Left ventricle myocardium inferior (tissue), 1 donor: ENCODE data around the gene LY6G5B. TPM values are rescaled to one million over a fixed set of nuclear protein-coding genes. Genes with fewer than 3 reads are reported as not detected.

ENCODE experiments used
- DNase-seq: peaks from one replicate; pipeline ENCODE4 v3.0.0-alpha.2; 2020
- H3K27ac ChIP-seq: fragments of 200-600 bp; replicated peaks from 2 replicates; pipeline ENCODE4 v1.8.0; 2021
- H3K27me3 ChIP-seq: fragments of 200-600 bp; 2 replicates; pipeline ENCODE4 v1.8.0; 2021; ENCODE audit warnings: low read depth
- H3K36me3 ChIP-seq: fragments of 200-600 bp; 2 replicates; pipeline ENCODE4 v1.8.0; 2021
- H3K4me1 ChIP-seq: fragments of 200-600 bp; 2 replicates; pipeline ENCODE4 v1.8.0; 2021
- H3K4me3 ChIP-seq: fragments of 200-600 bp; 2 replicates; pipeline ENCODE4 v1.8.0; 2021; ENCODE audit warnings: mild to moderate bottlenecking, moderate library complexity
- H3K9me3 ChIP-seq: fragments of 200-600 bp; replicated peaks from 2 replicates; pipeline ENCODE4 v1.8.0; 2021
- intact Hi-C: fragments of 100-400 bp; cut with micrococcal nuclease; formaldehyde crosslinking; loops from one replicate; pipeline ENCODE4 v1.11.0; 2022
- total RNA-seq: library from RNA; stranded (reverse); fragmentation: NEBNext Ultra II Directional; extraction: Animal tissue kit (Norgen Biotek cat#: 25700); gene quantifications from one replicate; pipeline ENCODE4 v1.2.1, GENCODE V29; 2021
- TF ChIP-seq, protein P1 (sequence below): fragments of 200-600 bp; IDR thresholded peaks from 2 replicates; pipeline ENCODE4 v1.8.0; 2021; ENCODE audit warnings: antibody characterized with exemption, mild to moderate bottlenecking, borderline replicate concordance
- donor health status: DM: no; HTN: yes; CAD: no; lungs with severe emphysema.

Gene LY6G5B
- total RNA-seq, 1 donor from 2014 or later, result 4.4 TPM

DNA sequence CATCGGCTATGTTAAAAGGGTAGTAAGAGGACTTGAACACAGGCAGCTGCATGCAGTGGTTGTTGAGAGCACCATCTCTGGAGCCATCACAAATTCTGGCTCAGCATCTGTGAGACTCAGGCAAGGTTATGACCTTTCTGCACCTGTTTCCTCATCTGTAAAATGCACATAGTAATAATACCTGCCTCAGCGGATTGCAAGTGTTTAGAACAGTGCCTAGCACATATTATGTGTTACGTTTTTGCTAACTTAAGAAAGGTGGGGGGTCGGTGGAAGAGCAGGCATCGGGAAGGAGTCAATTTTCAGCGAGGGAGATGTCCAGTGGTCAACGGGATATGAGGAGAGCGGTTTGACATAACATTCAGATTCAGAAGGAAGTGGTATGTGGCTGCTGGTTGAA lies 8.2 kb downstream of the LY6G5B start:
- Histone ChIP-seq H3K27me3 (no peaks in the 10 kb centered on the region), H3K9me3 (no peaks in the 10 kb centered on the region), H3K27ac (no peak overlapping the region), H3K4me1 (peaks cover 23% of the 10 kb centered on the region), H3K36me3 (peaks cover 10% of the 10 kb centered on the region), H3K4me3 (no peak overlapping the region)
- no peak for DNase-seq
- intact Hi-C loops, result no loop called here
- TF ChIP-seq, protein P1, sequence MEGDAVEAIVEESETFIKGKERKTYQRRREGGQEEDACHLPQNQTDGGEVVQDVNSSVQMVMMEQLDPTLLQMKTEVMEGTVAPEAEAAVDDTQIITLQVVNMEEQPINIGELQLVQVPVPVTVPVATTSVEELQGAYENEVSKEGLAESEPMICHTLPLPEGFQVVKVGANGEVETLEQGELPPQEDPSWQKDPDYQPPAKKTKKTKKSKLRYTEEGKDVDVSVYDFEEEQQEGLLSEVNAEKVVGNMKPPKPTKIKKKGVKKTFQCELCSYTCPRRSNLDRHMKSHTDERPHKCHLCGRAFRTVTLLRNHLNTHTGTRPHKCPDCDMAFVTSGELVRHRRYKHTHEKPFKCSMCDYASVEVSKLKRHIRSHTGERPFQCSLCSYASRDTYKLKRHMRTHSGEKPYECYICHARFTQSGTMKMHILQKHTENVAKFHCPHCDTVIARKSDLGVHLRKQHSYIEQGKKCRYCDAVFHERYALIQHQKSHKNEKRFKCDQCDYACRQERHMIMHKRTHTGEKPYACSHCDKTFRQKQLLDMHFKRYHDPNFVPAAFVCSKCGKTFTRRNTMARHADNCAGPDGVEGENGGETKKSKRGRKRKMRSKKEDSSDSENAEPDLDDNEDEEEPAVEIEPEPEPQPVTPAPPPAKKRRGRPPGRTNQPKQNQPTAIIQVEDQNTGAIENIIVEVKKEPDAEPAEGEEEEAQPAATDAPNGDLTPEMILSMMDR, result no peak

DNA sequence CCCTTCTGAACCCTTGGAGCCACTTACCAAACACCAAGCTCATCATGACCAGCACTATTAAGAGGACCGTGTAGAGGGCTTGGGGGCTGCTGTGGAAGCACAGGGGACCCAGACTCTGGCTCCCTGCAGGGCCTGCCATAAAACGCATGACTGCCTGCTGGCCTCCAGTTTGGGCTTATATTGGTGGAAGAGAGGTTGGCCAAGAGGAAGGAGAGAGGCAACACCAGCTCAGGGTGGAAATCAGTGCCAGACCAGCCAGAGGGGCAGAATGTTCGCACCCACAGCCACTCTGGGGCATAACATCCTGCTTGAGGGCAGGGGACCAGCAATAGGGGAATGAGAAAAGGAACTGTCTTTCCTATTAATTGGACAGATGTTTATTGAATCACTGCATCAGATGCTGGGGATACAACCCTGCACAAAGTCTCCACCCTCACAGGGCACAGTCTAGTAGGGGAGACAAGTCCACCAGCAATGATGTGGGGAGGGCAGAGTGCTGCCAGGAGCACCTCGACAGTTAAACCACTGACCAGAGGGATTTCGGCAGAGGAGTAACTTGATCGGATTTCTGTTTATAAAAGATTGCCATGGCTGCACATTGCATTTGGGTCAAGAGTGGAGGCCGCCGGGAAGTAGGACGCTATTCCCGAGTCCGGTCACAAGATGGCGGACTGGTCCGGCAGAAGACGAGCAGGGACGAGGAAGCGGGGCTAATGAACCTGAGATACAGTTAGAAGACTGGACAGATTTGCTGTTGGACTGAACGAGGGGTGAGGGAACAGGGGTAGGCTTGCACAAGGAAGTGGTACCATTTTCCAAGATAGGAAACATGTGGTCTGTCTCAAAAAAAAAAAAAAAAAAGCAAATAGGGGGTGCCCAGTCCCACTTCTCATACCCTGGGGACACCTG lies 10.7 kb downstream of the LY6G5B start, which contains the start of gene LY6G5C:
LY6G5C (minus strand) TSS at position 842 of the 909 bp plus-strand sequence; CDS start at position 148, 694 bp downstream.
- peak; percentile 77 for DNase-seq
- intact Hi-C loops, result no loop called here

DNA sequence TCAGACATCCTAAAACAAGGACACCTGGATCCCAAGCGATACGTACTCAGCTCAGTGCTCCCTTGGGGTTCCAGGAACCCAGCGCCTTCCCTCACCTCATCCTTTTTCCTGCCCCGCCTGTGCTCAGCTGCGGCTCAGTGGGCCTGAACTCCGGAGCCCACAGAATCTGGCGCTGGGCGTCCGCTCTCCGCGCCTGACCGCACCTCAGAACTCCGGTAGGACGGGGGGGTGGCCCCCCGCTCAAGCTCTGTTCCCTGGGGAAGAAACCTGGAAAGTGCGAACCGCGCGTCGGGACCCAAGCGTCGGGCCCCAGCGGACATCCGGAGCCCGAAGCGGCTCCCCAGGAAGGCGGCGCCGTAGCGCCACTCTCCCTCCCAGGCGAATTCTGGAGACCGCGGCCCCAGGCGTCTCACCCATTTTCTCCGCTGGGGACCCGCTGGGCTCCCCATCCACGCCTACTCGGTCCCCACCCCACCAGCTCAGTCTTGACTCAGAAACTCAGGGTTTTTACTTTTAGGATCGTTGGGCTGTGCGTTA lies 11.4 kb downstream of the LY6G5B start:
- Histone ChIP-seq H3K27ac (peak overlapping the region; percentile 72), H3K9me3 (no peaks in the 10 kb centered on the region), H3K4me3 (peak overlapping the region; percentile 74), H3K27me3 (no peaks in the 10 kb centered on the region), H3K36me3 (peaks cover 9% of the 10 kb centered on the region), H3K4me1 (peaks cover 27% of the 10 kb centered on the region)
- intact Hi-C loops, result no loop called here
- TF ChIP-seq, protein P1, result peak; percentile 19
- DNase-seq, result peak; percentile 38

More for the DNA sequence above, 10.7 kb downstream of the LY6G5B start, which contains the start of gene LY6G5C:
- H3K4me1 ChIP-seq, result peaks cover 27% of the 10 kb centered on the region
- no peaks in the 10 kb centered on the region for H3K9me3 ChIP-seq
- no peaks in the 10 kb centered on the region for H3K27me3 ChIP-seq
- H3K4me3 ChIP-seq, result peak within 1 kb of the TSS; percentile 74
- TF ChIP-seq, protein P1, result peak; percentile 81
- peaks cover 7% of the 10 kb centered on the region for H3K36me3 ChIP-seq
- H3K27ac ChIP-seq, result peak within 1 kb of the TSS; percentile 72

DNA sequence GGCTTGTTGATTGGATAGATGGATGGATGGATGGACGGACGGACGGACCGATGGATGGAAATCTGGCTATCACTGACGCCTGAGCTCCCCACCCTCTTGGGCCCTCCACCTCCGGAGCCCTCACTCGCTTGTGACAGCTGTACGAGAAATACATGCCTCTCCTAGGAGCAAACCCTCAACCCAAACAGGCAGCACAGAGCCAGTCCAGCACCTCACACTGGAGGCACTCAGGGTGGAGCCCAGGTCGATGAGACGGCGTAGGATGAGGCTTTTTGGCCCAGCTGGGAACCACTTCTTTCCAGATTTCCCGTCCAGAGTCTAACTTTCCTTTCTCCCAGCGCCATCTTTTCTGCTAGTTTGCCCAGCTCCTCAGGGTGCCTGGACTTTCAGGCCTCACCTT lies 13.8 kb downstream of the LY6G5B start:
- Histone ChIP-seq H3K27ac (no peak overlapping the region), H3K9me3 (no peaks in the 10 kb centered on the region), H3K27me3 (no peaks in the 10 kb centered on the region), H3K4me3 (no peak overlapping the region), H3K4me1 (peaks cover 27% of the 10 kb centered on the region), H3K36me3 (peaks cover 33% of the 10 kb centered on the region)
- TF ChIP-seq, protein P1, result no peak
- intact Hi-C loops, result no loop called here
- DNase-seq, result no peak

DNA sequence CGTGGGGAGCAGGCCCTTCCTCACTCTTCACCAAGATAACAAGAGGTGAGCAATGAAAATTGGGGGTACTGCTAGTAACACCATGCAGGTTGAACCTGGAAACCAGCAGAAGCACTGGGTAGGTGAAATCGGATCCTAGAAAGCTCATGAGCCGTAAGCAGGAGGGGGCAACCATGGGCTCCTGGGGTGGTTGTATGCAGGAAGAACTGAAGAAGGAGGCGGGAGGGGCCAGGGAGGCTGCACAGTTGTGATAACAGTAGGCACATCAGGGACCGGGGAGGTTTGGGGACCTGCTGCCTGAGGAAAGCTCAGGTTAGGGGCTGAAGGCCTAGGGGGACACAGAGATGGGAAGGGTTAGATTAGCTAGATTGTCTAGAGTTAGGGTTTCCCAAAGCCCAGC lies 16.7 kb downstream of the LY6G5B start:
- Histone ChIP-seq H3K27me3 (no peaks in the 10 kb centered on the region), H3K9me3 (no peaks in the 10 kb centered on the region), H3K4me1 (peaks cover 13% of the 10 kb centered on the region), H3K4me3 (no peak overlapping the region), H3K27ac (no peak overlapping the region), H3K36me3 (peaks cover 62% of the 10 kb centered on the region)
- intact Hi-C loops, result no loop called here
- no peak for DNase-seq
- TF ChIP-seq, protein P1, result no peak
